ENCODE data around the gene ELOVL6. TPM values are rescaled to one million over a fixed set of nuclear protein-coding genes. Genes with fewer than 3 reads are reported as not detected.

The ELOVL6 gene
- total and polyA plus RNA-seq, 2 experiments from 2014 or later = 12.8 to 18.1 TPM

DNA sequence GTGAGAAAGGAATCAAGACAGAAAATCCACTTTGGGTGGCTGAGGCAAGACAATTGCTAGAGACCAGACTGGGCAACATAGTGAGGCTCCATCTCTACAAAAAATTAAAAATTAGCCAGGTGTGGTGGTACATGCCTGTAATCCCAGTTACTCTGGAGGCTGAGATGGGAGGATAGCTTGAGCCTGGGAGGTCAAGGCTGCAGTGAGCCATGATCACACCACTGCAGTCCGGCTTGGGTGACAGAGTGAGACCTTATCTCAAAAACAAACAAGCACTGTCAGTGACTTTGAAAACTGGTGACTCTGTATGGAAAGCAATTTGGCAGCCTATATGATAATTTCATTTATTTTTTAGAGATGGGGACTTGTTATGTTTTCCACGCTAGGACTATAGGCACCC lies 2.3 kb upstream of the ELOVL6 start:
- H3K4me2 ChIP-seq = no peak overlapping the region
- H3K36me3 ChIP-seq (replicated peaks; ENCODE audit: insufficient read depth, low read depth) = no peaks in the 10 kb centered on the region
- H3K4me1 ChIP-seq (ENCODE audit: insufficient read depth) = peaks cover 4% of the 10 kb centered on the region
- H3K4me3 ChIP-seq = no peak overlapping the region
- peaks cover 5% of the 10 kb centered on the region for H3K79me2 ChIP-seq
- no peak overlapping the region for H3K27ac ChIP-seq
- no peak for DNase-seq (ENCODE audit: low spot score)
- H3K9me3 ChIP-seq (ENCODE audit: low read depth) = no peaks in the 10 kb centered on the region
- no peaks in the 10 kb centered on the region for H3K9me2 ChIP-seq (replicated peaks; ENCODE audit: insufficient read depth)
- H4K20me1 ChIP-seq (ENCODE audit: insufficient read depth, poor library complexity, severe bottlenecking) = no peaks in the 10 kb centered on the region
- no peak for TF ChIP-seq CTCF (IDR thresholded peaks at IDR 0.05; ENCODE audit: poor library complexity)
- no peak for TF ChIP-seq EZH2 (IDR thresholded peaks at IDR 0.05; ENCODE audit: borderline replicate concordance)
- TF ChIP-seq EZH2phosphoT487 (IDR thresholded peaks at IDR 0.05; ENCODE audit: low read depth, severe bottlenecking, unreplicated experiment) = no peak
- WGBS (ENCODE audit: low lambda C conversion rate, missing lambda C conversion rate) = 83% methylated on average over 2 of the region's 2 CpGs
- H3K27me3 ChIP-seq = no peaks in the 10 kb centered on the region
- H2AFZ ChIP-seq = no peak overlapping the region

GRCh38 chr4:110198049-110198434 lies 373 bp downstream of the ELOVL6 start:
- peak overlapping the region; percentile 98 for H2AFZ ChIP-seq
- H3K27ac ChIP-seq = peak overlapping the region; percentile 94
- no peaks in the 10 kb centered on the region for H3K9me2 ChIP-seq (replicated peaks; ENCODE audit: insufficient read depth)
- peaks cover 17% of the 10 kb centered on the region for H3K79me2 ChIP-seq
- no peak for TF ChIP-seq EZH2phosphoT487 (IDR thresholded peaks at IDR 0.05; ENCODE audit: low read depth, severe bottlenecking, unreplicated experiment)
- no peak for TF ChIP-seq CTCF (IDR thresholded peaks at IDR 0.05; ENCODE audit: poor library complexity)
- no peak for TF ChIP-seq EZH2 (IDR thresholded peaks at IDR 0.05; ENCODE audit: borderline replicate concordance)
- H3K4me2 ChIP-seq = peak overlapping the region; percentile 93
- H3K4me3 ChIP-seq = peak overlapping the region; percentile 95
- peak; percentile 25 for DNase-seq (ENCODE audit: low spot score)
- no peaks in the 10 kb centered on the region for H3K36me3 ChIP-seq (replicated peaks; ENCODE audit: insufficient read depth, low read depth)
- no peaks in the 10 kb centered on the region for H3K9me3 ChIP-seq (ENCODE audit: low read depth)
- H4K20me1 ChIP-seq (ENCODE audit: insufficient read depth, poor library complexity, severe bottlenecking) = no peaks in the 10 kb centered on the region
- peaks cover 27% of the 10 kb centered on the region for H3K4me1 ChIP-seq (ENCODE audit: insufficient read depth)
- WGBS (ENCODE audit: low lambda C conversion rate, missing lambda C conversion rate) = under 1% methylated on average over 24 of the region's 24 CpGs
- H3K27me3 ChIP-seq = no peaks in the 10 kb centered on the region

- Histone ChIP-seq H3K4me3 (peak overlapping the region; percentile 95), H3K36me3 (replicated peaks; ENCODE audit: insufficient read depth, low read depth) (no peaks in the 10 kb centered on the region), H3K27ac (peak overlapping the region; percentile 94), H3K9me3 (ENCODE audit: low read depth) (no peaks in the 10 kb centered on the region), H3K79me2 (peaks cover 22% of the 10 kb centered on the region), H2AFZ (peak overlapping the region; percentile 98), H3K9me2 (replicated peaks; ENCODE audit: insufficient read depth) (no peaks in the 10 kb centered on the region), H3K27me3 (no peaks in the 10 kb centered on the region), H3K4me2 (peak overlapping the region; percentile 93), H4K20me1 (ENCODE audit: insufficient read depth, poor library complexity, severe bottlenecking) (no peaks in the 10 kb centered on the region), H3K4me1 (ENCODE audit: insufficient read depth) (peaks cover 31% of the 10 kb centered on the region)
- DNase-seq (ENCODE audit: low spot score) = peak; percentile 59
- WGBS (ENCODE audit: low lambda C conversion rate, missing lambda C conversion rate) = under 1% methylated on average over 25 of the region's 26 CpGs
- TF ChIP-seq EZH2phosphoT487 (IDR thresholded peaks at IDR 0.05; ENCODE audit: low read depth, severe bottlenecking, unreplicated experiment) (no peak), CTCF (IDR thresholded peaks at IDR 0.05; ENCODE audit: poor library complexity) (no peak), EZH2 (IDR thresholded peaks at IDR 0.05; ENCODE audit: borderline replicate concordance) (no peak)
Measured at GRCh38 chr4:110197529-110198042, 829 bp downstream of the ELOVL6 start.

Data from hepatocyte (in vitro differentiated cells).